ENCODE results near the gene FBXL15.
"Not testable (repeated sequence)": the region's sequence is repeated elsewhere in the genome, so short reads cannot be mapped to it uniquely, and the experiment has no call there.

The FBXL15 gene

DNA sequence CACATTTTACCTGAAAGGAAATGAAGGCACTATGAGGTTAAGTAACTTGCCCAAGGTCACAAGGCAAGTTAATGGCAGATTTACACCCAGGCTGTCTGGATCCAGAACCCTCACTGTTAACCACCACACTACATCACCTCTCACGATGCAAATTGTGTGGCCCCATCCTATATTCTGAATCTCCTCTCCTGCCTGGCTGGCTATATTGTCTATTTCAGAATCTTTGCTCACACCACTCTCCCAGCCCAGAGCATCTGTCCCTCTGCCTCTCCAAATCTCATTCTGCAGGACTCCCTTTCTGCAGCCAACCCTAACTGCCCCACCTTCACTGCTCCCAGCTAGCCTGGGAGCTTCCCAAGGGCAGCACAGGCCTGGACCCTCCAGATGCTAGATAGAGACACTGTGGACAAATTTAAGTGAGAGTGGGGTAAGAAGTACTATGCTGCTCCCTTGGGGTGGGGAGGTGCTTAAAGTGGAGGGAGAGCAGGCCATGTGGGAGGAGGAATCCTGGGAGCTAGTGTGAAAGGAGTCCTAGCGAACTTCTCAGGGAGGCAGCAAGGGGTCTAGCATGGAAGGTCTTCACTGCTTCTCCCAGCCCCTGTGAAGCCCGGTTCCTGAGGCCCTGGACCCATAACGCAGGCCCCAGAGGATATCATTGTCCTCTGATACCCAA lies 11.0 kb downstream of the FBXL15 start:
- DNase-seq (ENCODE audit: low spot score): no peak

DNA sequence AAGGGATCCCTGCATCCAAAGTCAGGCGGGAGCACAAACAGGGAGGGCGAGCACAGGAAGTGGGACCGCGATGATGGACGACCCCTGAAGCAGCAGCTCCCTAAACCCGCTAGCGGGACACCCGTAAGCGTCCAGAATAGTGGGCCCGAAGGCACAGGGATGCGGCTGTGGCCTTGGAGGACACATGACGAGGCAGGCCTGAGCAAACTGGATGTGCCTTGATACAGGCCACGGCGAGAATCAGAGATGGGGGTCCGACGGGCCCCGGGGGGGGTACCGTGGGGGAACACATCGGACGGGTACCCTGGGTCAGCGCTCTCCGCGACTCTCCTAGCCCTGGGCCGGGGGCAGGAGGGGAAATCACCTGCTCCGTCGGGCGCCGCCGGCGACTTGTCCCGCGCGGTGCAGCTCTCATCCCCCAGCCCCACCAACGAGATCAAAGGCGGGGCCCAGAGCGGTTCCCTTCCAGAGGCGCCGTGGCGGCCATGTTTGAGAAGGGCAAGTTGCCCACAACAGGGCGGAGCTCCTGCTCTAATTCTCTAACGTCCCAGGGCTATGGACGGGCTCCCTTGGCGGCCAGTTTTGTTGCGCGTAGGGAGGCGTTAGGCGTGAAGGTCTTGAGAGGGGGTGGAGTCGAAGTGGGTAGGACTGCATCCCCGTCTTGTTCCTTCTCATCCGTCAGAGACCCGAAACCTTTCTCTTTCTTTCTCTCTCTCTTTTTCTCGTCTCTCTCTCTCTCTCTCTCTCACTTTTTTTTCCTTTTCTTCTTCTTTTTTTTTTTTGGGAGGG lies 11.7 kb downstream of the FBXL15 start, which contains the start of gene CUEDC2:
Gene CUEDC2 (minus strand): TSS at position 413 of the 789 bp plus-strand sequence. CDS start 7,386 bp downstream, outside the sequence.
- peak; percentile 90 for DNase-seq (ENCODE audit: low spot score)

GRCh38 chr10:102433619-102434046 lies 13.0 kb downstream of the FBXL15 start:
- no peak for DNase-seq (ENCODE audit: low spot score)

GRCh38 chr10:102434394-102435132 lies 13.9 kb downstream of the FBXL15 start:
- no peak for DNase-seq (ENCODE audit: low spot score)

DNA sequence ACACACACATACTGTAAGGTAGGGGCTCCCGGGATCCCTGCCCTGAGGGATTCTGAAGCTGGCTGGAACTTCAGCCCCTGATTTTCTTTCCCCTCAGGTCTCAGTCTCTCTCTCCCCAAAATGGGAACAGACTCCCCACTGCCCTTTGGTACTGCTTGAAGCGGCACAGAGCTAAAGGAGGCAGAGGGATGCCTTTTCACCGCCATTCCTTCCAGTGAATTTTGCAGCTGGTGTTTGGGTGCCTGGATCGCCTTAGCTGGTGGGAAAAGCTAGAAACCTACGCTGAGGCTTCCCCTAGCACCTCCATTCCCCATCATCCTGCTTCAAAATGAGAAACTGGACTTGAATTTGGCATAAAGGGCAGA lies 14.5 kb downstream of the FBXL15 start:
- no peak for DNase-seq (ENCODE audit: low spot score)

DNA sequence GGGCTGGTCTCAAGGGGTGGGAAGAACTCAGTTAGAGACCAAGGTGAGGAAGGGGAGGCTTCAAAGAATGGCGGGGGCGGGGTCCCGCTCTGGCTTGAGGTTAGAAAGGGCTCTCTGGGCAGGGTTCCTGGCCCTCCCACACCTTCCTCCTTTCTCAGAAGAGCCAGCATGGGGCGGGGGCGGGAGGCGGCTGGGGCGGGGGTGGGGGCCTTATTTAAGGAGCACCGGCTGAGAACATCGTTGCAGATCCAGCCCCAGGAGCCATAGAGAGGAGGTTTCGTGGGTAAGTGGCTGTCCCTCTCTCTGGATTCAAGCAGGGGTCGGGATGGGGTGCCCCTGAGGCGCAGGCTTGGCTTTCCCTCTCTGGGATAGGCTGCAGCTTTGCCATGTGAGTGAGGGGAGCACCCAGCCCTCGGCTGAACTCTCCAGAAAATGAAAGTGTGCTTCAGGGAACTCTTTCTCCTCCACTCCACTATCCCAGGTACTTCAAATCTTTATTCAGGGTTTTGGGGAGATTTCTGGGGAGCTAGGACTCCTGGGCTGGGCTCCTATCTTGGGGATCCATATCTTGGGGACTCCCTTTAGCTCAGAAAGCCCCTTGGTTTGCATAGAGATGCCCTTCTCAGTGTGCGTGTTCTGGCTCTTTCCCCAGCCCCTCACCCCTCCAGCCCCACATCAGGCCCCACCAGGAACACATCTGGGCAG lies 15.0 kb downstream of the FBXL15 start:
- no peak for DNase-seq (ENCODE audit: low spot score)

GRCh38 chr10:102436312-102436711 lies 15.7 kb downstream of the FBXL15 start:
- no peak for DNase-seq (ENCODE audit: low spot score)

- DNase-seq (ENCODE audit: low spot score): no peak
These were observed 16.9 kb downstream of the FBXL15 start for GRCh38 chr10:102437515-102437914.

- DNase-seq (ENCODE audit: low spot score): no peak
These were observed 17.7 kb downstream of the FBXL15 start for GRCh38 chr10:102438374-102438773.

DNA sequence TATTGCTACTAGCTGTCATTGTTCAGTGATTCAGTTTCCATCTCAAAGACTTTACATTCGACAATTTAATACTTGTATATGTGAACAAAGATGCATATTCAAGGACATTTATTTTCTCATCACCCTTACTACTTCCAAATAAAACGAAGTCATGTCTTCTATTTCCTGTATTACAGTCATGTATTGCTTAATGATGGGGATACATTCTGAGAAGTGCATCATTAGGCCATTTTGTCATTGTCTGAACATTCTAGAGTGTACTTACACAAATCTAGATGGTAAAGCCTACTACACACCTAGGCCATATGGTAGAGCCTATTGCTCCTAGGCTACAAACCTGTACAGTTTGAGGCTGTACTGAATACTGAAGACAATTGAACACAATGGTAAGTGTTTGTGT lies 24.2 kb downstream of the FBXL15 start:
- no peak for DNase-seq (ENCODE audit: low spot score)

GRCh38 chr10:102449321-102450123 lies 28.9 kb downstream of the FBXL15 start:
- peak; percentile 73 for DNase-seq (ENCODE audit: low spot score)

DNA sequence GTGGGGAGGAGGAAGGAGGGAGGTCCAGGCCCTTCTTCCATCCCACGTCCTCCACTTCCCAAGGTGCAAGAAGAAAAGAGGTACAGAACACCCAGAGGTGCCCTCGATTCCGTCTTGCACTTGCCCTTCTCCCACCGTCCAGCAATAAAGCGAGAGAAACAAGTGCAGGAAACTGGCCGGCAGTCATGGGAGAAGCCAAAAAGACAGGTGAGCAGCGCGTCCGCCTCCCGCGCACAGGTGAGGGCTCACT lies 29.4 kb downstream of the FBXL15 start:
- DNase-seq (ENCODE audit: low spot score): no peak

- peak; percentile 91 for DNase-seq (ENCODE audit: low spot score)
These were observed 29.9 kb downstream of the FBXL15 start for GRCh38 chr10:102450374-102451104.

GRCh38 chr10:102451105-102451969 lies 30.7 kb downstream of the FBXL15 start, which contains the start of gene C10orf95:
C10orf95 (minus strand) TSS chr10:102451543; CDS start chr10:102451093, 450 bp downstream.
- DNase-seq (ENCODE audit: low spot score): no peak

DNA sequence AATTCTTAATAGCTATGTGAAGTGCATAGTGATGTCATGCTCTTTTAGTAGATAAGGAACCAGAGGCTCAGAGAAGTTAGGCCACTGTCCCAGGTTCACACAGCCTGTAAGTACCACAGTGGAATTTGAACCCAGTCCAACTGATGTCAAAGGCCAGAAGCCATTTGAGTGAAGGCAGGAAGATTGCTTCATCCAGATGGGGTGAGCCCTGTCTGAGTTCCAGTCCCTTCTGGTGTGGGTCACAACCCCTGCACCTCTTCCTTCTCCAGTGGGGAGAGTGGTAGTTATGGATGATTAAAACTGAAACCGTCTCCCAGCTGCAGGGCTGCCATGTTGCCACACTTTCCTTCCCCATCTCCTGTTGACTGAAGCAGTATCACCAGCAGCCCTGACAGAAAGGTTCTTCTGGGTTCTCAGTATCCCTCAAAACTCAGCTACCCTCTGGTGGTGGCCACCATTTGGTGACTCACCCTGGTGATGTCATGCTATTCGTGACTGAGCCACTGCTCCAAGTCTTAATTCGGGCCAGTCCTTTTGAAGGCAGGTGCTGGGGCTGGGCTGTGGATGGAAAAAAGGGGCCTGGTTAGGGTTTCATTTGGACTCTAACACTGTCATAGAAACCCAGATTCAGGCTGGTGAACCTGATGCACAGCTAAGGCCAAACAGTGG lies 32.2 kb downstream of the FBXL15 start:
- no peak for DNase-seq (ENCODE audit: low spot score)

GRCh38 chr10:102453502-102453901 lies 32.9 kb downstream of the FBXL15 start:
- DNase-seq (ENCODE audit: low spot score): no peak

DNA sequence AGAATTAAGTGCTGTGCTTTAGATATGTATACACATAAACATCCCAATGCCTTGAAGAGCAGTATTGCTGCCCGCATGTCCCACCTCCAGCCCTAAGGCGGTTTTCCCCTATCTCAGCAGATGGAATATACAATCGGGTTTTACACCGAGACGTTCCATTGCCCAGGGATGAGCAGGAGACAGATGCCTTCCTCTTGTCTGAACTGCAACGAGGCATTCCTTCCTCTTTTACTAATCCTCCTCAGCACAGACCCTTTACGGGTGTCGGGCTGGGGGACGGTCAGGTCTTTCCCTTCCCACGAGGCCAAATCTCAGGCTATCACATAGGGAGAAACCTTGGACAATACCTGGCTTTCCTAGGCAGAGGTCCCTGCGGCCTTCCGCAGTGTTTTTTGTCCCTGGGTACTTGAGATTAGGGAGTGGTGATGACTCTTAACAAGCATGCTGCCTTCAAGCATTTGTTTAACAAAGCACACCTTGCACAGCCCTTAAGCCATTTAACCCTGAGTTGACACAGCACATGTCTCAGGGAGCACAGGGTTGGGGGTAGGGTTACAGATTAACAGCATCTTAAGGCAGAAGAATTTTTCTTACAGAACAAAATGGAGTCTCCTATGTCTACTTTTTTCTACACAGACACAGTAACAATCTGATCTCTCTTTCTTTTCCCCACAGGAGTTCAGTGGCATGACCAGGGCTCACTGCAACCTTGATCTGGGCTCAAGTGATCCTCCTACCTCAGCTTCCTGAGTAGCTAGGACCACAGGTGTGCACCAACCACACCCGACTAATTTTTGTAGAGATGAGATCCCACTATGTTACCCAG lies 34.2 kb downstream of the FBXL15 start:
- DNase-seq (ENCODE audit: low spot score): not testable (repeated sequence)

DNA sequence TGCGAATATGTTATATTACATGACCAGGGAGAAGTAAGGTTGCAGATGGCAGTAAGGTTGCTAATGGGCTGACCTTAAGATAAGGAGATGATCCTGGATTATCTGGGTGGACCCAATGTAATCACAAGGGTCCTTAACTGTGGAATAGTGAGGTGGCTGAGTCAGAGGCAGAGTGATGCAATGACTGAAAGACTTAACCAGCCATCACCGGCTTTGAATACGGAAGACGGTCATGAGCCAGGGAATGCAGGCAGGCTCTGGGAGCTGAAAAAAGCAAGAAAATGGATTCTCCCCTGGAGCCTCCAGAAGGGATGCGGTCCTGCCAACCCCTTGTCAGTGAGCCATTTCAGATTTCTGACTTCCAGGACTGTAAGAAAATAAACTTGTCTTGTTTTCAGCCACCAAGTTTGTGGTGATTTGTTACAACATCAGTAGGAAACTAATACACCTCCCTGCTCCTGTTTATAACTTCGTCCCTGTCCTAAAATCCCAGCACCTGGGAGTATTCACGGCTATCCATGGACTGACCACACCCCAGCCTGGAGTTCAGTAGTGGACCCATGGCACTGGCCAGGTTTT lies 35.3 kb downstream of the FBXL15 start:
- DNase-seq (ENCODE audit: low spot score): no peak

Measured in germinal center (tissue), 1 donor.